ENCODE data around the gene ZC2HC1B. TPM values are rescaled to one million over a fixed set of nuclear protein-coding genes. Genes with fewer than 3 reads are reported as not detected.

ZC2HC1B gene
- total and polyA plus RNA-seq, 4 donors = not detected

GRCh38 chr6:143949962-143950361 lies 85.7 kb downstream of the ZC2HC1B start:
- H3K4me3 ChIP-seq (ENCODE audit: low read depth in 1 of 3, low read length in 3 of 3) = no peak overlapping the region
- WGBS = 85% methylated on average over 9 of the region's 9 CpGs
- no peak for DNase-seq (ENCODE audit: low spot score)

More at GRCh38 chr6:143949962-143950361, 85.7 kb downstream of the ZC2HC1B start:
- no peaks in the 10 kb centered on the region for H3K4me1 ChIP-seq (ENCODE audit: control insufficient read depth in 4 of 4, insufficient read depth in 4 of 4, low read length in 3 of 4)
- no peak overlapping the region for H3K9ac ChIP-seq (ENCODE audit: low read depth in 1 of 2, low read length in 2 of 2)
- H3K9me3 ChIP-seq (ENCODE audit: control insufficient read depth in 4 of 4, low read length in 3 of 4) = peaks cover 0 to 2% (median 0%) of the 10 kb centered on the region in 4 donors
- no peak overlapping the region for H3K27ac ChIP-seq (ENCODE audit: low read depth in 1 of 2, low read length in 2 of 2)
- H3K36me3 ChIP-seq (ENCODE audit: control insufficient read depth in 4 of 4, insufficient read depth in 3 of 4, low read depth in 1 of 4, low read length in 3 of 4) = no peaks in the 10 kb centered on the region
- TF ChIP-seq REST (IDR thresholded peaks at IDR 0.05) (no peak), GABPA (IDR thresholded peaks at IDR 0.05 in 1 of 2, conservative IDR thresholded peaks at IDR 0.05 in 1 of 2) (no peak), JUND (IDR thresholded peaks at IDR 0.05) (no peak), CTCF (IDR thresholded peaks at IDR 0.05; ENCODE audit: low read depth, low read length, missing input control) (no peak), YY1 (IDR thresholded peaks at IDR 0.05) (no peak), HNF4A (conservative IDR thresholded peaks at IDR 0.05) (no peak), TAF1 (conservative IDR thresholded peaks at IDR 0.05) (no peak), RXRA (IDR thresholded peaks at IDR 0.05) (no peak)
- TF ChIP-seq, protein P1, sequence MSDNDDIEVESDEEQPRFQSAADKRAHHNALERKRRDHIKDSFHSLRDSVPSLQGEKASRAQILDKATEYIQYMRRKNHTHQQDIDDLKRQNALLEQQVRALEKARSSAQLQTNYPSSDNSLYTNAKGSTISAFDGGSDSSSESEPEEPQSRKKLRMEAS (IDR thresholded peaks at IDR 0.05) = no peak
- TF ChIP-seq, protein P2, sequence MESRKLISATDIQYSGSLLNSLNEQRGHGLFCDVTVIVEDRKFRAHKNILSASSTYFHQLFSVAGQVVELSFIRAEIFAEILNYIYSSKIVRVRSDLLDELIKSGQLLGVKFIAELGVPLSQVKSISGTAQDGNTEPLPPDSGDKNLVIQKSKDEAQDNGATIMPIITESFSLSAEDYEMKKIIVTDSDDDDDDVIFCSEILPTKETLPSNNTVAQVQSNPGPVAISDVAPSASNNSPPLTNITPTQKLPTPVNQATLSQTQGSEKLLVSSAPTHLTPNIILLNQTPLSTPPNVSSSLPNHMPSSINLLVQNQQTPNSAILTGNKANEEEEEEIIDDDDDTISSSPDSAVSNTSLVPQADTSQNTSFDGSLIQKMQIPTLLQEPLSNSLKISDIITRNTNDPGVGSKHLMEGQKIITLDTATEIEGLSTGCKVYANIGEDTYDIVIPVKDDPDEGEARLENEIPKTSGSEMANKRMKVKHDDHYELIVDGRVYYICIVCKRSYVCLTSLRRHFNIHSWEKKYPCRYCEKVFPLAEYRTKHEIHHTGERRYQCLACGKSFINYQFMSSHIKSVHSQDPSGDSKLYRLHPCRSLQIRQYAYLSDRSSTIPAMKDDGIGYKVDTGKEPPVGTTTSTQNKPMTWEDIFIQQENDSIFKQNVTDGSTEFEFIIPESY (IDR thresholded peaks at IDR 0.05) = no peak
- TF ChIP-seq, protein P3, sequence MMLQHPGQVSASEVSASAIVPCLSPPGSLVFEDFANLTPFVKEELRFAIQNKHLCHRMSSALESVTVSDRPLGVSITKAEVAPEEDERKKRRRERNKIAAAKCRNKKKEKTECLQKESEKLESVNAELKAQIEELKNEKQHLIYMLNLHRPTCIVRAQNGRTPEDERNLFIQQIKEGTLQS (IDR thresholded peaks at IDR 0.05) = no peak
- no peaks in the 10 kb centered on the region for H3K27me3 ChIP-seq (ENCODE audit: control insufficient read depth in 4 of 4, insufficient read depth in 4 of 4, low read length in 3 of 4)

All from liver (tissue), 9 donors.